H4 (cell line): ENCODE data around the gene TMEM184B. TPM values are rescaled to one million over a fixed set of nuclear protein-coding genes. Genes with fewer than 3 reads are reported as not detected.

Experiments used
- DNase-seq: peaks from one replicate; pipeline ENCODE4 v3.0.0-alpha.2; 2015; ENCODE audit warnings: low spot score
- total RNA-seq: library from RNA; depleted of rRNA; stranded (reverse); fragments of >200 nt; shearing (Covaris generic); gene quantifications from 2 replicates; pipeline ENCODE4 v1.2.3, GENCODE V29; 2014

Gene TMEM184B
- total RNA-seq, 1 experiment from 2014 or later: 62.1 TPM

DNA sequence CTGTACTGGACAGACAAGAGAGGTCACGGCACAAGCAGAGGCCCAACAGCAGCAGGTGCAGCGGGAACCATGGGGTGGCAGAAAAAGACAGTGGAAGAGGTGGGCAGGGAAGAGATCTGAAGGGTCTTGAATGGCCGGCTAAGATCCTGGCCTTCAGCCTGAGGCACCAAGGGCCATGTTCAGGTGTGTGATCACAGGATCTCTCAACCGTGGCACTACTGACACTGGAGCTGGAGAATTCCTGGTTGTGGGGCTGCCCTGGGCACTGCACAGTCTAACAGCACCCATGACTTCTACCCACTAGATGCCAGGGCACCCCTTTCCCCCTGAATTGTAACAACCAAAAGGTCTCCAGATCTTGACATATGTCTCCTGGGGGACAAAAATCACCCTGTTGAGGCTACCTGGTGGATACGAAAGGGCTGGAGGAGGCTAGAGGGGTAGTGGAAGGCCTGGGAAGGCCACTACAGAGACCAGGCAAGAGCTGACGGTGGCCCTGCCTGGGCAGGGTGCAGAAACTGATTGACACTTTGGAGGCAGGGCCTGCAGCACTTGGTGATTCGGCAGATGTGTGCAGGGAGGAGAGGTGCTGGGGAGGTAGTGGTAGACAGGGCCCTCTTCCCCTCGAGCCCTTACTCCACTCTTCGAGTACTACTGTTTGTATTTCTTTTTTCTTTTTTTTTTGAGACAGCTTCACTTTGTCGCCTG, 36.1 kb upstream of the TMEM184B start:
- DNase-seq: no peak

DNA sequence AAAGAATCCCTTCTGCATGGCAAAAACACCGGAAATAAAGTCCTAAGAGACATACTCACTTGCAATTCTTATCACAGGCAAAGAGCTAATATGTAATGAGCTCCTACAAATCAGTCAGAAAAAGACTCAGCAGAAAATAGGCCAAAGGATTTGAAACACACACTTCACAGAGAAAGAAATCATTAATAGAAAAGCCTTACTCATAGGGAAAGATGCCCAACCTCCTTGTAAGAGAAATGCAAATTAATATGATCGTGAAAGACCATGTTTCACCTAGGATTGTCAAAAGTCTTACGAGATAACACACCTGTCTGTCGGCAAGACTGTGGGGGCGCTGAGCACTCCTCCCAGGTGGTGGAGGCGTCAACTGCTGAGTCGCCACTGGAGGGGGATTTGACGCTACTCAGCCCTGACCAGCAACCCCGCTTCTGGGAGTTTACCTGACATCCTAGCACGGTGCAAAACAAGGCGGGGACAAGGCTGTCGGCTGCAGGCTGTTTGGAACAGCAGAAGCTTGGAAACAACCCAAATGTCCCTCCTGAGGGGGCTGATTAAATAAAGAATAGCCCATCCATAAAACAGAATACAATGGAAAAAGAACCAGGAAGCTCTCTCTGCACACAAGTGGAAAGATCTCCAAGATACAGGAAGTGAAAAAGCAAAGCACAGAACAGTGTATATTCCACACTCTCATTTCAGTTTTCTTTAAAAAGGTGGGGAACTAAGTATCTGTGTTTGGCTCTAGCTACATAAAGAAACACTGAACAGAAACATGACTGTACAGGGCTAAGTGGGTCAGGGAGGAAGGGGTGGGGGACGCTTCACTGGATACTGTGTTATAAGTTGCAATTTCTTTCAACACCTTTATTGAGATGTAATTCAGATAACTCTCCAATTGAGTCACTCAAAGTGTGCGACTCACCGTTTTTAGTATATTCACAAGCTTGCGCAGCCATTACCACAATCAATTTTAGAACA, 33.0 kb upstream of the TMEM184B start:
- DNase-seq: no peak

DNA sequence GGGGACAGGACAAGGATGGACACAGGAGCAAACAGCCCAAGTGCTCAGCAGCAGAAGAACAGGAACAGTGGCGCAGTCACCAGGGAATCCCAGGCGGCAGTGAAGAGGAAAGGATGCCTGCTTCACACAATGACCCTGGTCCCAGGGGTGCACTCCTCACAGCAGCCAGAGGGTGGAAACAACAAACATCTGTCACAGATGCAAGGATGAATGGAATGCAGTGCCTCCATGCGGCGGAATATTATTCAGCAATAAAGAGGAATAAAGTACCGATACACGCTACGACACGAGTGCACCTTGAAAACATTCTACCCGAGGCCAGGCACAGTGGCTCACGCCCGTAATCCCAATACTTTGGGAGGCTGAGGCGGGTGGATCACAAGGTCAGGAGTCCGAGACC, 31.7 kb upstream of the TMEM184B start:
- no peak for DNase-seq

DNA sequence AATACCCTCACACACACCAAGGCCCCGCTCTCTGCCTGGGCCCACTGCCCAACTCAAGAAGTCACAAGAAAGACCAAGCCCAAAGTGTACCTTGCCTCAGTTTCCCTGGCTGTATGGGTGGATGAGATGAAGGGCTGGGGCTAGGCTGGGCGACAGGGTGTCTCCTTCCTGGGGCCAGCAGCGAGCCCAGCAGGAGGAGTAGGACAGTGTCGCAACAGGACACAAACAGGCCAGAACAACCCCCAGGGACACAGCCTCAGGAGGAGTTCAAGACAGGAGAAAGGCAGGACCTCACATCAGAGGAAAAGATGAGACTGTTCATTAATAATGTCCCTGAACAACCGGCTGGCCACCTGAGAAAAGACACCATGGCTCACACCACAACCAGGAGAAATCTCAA, 31.2 kb upstream of the TMEM184B start:
- no peak for DNase-seq

DNA sequence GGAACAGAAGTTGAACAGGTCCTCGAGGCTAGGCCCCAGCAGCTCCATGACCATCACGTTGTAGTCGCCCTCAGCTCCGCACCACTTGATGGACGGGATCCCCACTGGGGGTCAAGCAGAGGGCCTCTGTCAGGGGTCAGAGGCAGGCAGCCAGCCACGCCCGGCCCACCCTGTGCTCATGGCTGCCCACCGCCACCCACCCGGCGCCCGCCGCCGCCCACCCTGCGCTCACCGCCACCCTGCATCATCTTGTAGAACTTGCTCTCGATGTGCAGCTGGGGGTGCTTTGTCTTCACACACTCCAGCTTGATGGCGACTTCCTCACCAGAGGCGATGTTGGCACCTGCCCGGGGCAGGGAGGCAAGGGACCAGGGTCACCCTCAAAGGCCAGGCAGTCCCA, 30.1 kb upstream of the TMEM184B start:
- DNase-seq: no peak

DNA sequence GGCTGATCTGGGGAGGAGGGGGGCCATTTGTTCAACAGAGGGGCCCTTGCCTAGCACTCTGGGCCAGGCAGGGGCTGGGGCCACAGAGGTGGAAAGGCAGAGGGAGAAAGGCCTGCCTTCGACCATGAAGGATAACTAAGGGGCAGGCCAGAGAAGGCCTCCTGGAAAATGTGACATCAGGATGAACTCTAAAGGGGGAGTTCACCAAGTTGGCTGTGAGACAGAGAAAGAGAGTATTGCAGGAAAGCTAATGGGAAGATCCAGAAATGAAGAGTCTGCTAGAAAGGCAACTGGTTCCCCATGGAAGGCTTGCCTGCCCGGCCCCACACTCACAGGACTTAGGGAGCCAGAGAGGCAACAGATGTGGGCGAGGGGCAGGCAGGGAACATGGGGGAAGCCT, 28.1 kb upstream of the TMEM184B start:
- DNase-seq: no peak

DNA sequence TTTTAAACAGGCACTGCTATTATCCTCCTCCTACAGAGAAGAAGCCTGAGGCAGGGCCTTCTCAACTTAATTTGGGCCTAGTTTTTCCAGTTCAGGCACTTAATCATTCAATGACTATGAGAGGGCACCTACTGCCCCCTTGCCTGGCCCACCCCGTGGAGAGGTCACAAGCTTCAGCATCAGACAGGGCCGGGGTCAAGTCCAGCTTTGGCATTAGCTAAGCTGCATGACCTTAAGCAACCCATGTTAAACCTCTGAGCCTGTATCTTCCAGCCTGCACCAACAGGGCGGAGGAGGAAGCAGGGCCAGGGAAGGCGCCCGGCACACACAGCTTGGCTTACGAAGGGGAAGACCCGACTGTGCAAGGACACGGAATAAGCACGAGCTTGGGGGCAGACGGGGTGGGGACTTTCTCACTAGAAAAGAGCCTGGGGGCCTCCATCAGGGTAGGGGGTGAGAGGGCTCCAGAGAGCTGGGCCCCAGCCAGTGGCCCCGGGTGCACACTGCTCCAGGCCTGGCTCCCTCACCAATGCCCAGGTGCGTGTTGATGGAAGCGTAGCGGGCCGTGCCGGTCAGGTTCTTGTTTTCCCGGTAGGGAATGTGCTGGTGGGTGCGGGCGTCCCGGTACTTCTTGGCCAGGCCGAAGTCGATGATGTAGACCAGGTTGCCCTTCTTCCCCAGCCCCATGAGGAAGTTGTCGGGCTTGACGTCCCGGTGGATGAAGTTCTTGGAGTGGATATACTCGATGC, 27.6 kb upstream of the TMEM184B start:
- DNase-seq: no peak

DNA sequence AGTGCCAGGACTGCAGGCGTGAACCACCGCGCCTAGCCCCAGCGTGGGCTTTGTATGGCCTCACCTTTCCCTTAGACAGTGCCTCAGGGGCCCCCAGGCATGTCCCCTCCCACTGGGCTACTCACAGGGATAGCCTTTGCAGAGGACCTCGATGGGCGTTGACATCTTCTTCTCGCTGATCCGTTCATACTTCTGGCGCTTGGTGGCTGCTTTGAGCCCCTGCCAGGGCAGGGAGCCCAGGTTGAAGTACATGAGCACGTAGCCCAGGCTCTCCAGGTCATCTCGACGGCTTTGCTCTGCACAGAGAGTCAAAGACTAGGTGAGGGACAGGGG, 26.9 kb upstream of the TMEM184B start:
- DNase-seq: no peak

DNA sequence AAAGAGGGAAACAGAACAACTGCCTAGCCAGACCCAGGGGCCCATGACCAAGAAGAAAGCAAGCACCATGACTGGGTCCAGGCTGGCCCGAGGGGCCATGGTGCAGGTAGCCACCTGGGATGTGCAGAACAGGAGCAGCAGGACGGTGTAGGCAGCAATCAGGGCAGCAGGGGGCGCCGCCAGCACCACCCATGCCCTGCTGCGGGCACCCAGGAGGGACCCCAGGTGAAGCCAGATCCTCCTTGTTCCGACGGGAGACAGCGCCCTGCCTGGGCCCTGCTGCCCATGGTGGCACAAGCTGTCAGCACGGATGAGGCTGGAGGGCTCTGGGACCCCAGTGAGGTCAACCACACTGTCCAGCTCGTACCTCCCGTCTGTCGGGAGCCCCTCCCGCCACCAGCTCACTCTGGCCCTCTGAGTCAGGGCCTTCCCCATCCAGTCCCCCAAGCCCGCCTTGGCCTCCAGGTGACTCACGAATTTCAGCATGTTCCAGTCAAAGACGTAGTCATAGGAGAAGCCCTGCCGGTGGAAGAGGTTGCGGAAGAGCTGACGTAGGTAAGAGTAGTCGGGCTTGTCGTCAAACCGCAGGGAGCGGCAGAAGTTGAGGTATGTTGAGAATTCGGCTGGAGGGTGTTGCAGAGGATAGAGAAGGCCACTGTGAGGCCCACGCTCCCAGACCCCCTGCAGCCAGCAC, 25.6 kb upstream of the TMEM184B start:
- no peak for DNase-seq

DNA sequence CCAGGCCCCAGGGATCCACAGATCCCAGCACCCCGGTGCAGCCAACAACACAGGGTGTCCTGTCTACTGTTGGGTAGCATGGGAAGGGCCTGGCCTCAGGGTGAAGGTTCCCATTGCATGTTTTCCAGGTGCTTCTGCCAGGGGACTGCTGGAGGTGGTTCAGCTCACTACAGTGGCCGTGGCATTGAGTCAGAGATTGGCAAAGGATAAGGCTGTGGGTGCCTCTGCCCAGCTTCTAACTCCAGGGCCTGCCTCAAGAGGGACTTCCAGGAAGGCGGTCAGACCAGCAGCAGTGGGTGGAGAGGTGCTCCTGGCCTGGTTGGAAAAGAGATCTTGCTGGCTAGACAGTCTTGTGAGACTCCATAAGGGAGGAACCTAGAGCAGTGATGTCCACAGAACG, 23.6 kb upstream of the TMEM184B start:
- DNase-seq: no peak

DNA sequence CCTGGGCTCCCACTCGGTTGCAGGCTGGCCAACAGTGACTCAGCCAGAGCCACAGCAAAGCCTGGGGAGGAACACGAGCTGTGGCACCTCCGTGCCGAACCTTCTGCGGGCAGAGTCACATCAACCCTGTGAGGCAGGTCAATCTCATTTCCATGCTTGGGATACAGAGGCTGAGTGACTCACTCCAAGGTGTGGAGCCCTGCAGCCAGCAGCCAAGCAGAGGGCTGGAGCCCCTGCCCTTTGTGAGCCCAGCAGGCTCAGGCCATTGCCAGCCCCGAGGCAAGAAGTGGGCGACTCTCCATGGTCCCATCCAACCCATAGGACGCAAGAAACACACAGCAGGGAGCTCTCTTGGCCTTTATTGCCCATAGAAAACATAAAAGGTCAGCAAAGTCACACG, 23.1 kb upstream of the TMEM184B start:
- no peak for DNase-seq

DNA sequence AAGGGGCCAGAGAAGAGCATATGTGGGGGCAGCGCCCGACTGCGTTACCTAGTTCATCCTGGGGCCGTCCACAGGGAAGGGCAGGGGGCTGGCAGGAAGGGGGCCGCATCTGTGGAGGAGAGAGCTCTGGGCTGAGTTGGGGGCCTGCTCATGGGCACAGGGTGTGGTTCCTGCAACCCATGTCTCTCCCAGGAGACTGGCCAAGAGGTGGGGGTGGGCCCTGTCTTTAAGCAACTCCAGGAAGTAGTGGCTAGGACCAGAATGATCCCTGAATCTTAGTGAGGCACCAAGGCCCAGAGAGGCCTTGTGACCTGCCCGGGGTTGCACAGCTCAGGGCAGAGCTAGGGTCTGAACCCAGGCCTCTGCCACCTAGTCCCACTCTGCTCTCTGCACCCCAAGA, 22.5 kb upstream of the TMEM184B start:
- DNase-seq: no peak

DNA sequence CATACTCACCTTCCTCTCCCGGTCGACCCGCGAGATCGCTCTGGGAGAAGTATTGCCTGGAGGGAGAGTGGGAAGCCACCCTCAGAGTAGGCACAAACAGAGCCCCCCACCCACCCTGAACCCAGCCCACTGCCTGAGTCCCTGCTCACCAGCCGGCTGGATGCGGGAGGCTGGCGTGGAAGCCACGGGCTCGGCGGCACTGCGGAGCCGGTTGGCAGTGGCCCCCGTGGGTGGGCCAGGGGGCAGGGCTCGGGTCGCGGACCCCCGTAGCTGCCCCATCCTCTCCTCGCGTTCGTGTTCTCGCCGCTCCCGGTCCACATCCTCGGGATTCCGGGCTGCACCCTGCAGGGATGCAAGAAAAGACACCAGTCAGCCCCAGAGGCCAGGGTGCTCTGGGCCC, 21.4 kb upstream of the TMEM184B start:
- DNase-seq: no peak

DNA sequence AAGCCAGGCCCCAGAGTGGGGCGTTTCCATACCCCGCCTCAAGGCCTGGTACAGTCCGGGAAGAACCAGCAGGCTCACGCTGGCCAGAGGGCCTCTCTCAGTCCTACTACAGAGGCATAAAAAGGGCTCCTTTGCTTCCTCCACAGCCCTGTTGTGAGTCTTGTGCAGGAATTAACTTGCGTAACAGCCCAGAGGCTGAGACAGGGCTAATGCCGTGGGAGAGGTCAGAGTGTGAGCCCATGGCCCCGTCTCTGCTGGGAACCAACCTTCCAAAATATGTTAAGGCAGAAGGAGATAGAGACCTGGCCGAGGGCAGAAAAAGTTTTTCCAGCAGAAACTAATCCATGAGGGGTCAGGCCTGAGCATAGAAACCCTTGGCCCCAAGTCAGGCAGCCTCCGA, 19.9 kb upstream of the TMEM184B start:
- DNase-seq: no peak

DNA sequence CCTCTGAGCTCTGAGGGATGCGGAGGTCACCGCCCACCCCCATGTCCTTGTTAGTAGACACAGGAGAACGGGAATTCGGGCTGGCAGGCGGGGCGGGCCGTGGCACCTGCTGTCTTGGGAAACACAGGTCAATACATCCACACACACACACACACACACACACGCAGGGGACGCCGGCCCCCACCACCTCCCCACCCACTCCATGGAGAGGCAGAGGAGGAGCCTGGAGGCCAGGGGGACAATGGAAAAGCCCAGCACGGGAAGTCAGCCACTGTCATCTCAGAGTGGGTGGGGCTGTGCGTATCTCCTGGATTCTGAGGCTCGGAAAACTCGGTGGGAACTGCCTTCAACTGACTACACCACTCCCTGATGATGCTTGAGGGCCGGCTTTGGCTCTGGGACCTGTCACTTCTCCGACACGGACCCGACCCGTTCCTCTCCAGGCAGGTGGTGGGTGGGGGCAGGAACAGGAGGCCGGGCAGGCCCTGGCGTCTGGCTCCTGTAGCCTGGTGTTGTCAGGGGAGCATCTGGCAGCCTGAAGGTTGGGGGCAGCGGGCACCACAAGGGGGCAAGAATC, 18.5 kb upstream of the TMEM184B start:
- DNase-seq: no peak

DNA sequence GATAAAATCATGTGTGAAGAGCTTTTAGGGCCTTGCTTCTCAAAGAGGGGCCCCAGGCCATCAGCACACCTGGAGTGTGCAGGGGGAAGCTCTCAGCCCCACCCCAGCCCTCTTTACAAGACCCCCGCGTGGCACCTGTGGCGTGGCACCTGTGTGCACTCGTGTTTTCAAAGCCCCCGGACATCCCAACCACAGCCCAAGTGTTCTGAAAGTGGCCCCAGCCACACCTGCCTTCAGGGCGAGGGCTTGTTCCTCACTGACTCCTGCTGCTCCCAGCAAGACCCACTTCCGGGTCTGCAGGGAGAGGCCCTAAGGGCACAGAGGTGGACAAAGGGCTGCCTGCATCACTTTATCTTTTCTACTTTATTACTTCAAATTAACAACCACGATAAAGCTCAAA, 17.5 kb upstream of the TMEM184B start:
- DNase-seq: no peak

DNA sequence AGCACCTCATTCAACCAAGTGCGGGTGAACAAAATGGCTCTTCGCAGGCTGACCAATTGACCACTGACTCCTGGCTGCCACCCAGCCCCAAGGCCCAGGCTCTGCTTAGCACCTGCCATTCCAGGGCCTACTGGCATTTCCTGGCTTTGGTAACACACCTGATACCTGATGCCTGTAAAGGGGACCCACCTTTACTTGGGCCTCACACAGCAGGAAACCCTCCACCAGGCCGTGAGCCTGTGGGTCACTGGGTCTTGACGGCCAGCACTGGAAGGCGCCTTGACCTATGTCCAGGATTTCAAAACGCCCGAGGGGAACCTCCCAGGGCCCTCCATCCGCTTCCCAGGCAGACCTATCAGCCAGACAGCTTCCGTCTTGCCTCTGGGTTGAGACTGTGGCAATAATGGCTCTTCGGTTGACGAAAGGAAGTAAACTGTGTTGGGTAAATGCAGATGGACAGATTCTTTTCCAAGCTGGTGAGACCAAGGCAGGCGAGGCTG, 16.8 kb upstream of the TMEM184B start:
- DNase-seq: no peak

DNA sequence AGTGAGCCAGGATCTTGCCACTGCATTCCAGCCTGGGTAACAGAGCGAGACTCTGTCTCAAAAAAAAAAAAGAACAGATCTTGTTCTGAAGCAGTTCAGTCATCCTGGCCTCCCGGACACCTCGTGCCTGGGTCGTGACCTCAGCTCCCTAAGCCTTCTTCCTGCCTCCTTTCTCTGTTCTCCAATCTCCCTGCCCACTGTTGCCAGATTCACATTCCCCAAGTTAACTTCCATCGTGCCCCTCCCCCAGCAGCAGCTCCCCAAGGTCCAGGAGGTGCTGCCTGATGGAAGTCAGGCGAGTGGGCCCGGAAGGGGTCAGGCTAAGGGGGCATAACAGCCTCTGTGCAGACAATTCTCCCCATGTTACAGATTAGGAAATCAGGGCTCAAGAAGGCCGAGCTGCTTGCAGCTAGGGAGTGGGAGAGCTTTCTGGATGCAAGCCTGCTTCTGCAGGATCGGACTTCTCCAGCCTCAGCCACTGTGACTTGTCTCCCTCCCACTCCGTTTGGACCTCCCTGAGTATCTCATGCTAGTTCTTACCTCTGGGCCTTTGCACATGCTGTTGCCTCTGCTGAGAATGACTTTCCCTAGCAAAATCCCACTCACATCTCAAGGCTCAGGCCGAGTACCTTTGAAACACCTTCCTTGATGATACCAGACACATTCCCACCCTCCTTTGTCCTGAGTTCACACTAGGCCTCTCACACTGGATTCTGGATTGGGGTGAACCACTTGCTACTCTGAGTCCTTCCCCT, 14.3 kb upstream of the TMEM184B start:
- no peak for DNase-seq

DNA sequence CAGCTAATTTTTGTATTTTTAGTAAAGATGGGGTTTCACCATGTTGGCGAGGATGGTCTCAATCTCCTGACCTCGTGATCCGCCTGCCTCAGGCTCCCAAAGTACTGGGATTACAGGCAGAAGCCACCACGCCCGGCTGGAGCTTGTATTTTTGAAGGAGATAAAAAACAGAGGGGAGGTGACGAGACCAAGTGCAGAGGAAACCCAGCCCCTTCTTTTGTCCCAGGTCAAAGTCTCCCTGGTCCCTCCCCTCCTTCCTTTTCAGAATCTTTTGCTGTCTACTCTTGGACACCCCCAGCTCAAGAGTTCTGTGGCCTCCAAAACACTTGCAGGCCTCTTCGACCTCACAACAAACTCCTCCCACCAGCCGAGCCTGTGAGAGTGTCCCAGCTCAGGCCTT, 12.2 kb upstream of the TMEM184B start:
- DNase-seq: no peak

DNA sequence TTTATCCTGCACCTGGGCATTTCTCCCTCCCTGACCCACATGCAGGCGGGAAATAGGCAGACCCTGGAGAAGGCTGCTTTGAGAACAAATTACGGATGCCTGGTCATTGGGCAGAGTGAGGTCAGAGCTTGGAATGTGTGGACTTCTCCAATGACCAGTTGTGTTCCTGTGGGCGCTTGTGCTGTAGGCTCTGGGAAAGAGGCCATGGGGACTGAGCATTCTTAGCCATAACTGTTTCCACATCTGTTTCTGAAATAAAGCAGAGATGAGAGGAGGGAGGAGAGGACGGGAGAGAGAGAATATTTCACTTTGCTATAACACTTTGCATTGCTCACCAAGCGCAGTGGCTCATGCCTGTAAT, 11.2 kb upstream of the TMEM184B start:
- no peak for DNase-seq

DNA sequence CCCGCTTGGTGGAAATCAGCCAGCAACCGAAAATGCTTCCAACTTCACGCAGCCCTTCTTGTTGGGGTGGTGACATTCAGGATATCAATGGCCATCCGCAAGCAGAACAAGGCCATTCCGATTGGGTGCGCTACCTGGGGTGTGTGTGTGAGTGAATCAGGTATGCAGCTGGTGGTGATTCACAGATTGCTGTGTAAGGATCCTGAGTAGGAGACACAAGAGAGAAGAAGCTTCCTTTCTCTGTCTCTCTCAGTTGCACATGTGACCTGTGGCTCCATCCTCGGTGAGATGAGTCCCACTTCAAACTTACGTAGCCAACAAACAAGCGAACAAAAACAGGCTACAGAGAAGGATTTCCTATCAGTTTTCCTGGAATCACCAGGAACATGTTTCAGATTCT, 9.6 kb upstream of the TMEM184B start:
- DNase-seq: no peak
